CD14-positive monocyte (primary cell): Measurements from ENCODE around the gene ATP6V0A1. TPM values are rescaled to one million over a fixed set of nuclear protein-coding genes. Genes with fewer than 3 reads are reported as not detected.
A peak's percentile ranks its signal among the peaks of the same experiment; 100 is the strongest.

ENCODE experiments used
- DNase-seq, 3 donors: peaks; one replicate each; pipeline ENCODE4 v3.0.0-alpha.2; 2011 to 2022
- H2AFZ ChIP-seq: 2 replicates; pipeline ENCODE4 v1.6.0; 2012; ENCODE audit warnings: mild to moderate bottlenecking, low read depth, low read length, inconsistent platforms; ENCODE audit not compliant: insufficient read depth, poor library complexity, severe bottlenecking
- H3K27ac ChIP-seq, 2 donors: 1 replicate in 1 of 2; 2 replicates in 1 of 2; pipeline ENCODE4 v1.5.1; 2012 to 2013; ENCODE audit warnings: low read length in 2 of 2, control low read depth in 1 of 2, inconsistent platforms in 1 of 2, low read depth in 1 of 2, mild to moderate bottlenecking in 1 of 2
- H3K27me3 ChIP-seq, 2 donors: one replicate each; pipeline versions ENCODE4 v1.6.0 to v1.6.1; 2011 to 2013; ENCODE audit warnings: low read length in 2 of 2; ENCODE audit not compliant: control insufficient read depth in 2 of 2, insufficient read depth in 2 of 2
- H3K36me3 ChIP-seq, 2 donors: replicated peaks in 1 of 2; 1 replicate in 1 of 2; 2 replicates in 1 of 2; pipeline versions ENCODE4 v1.5.1 to v1.6.1; 2012 to 2013; ENCODE audit warnings: low read length in 2 of 2, control low read depth in 1 of 2, inconsistent platforms in 1 of 2, mild to moderate bottlenecking in 1 of 2; ENCODE audit not compliant: insufficient read depth in 2 of 2, control insufficient read depth in 1 of 2
- H3K4me1 ChIP-seq, 2 donors: 1 replicate in 1 of 2; 2 replicates in 1 of 2; pipeline versions ENCODE4 v1.5.1 to v1.6.1; 2012 to 2013; ENCODE audit warnings: low read length in 2 of 2, control low read depth in 1 of 2, inconsistent platforms in 1 of 2, mild to moderate bottlenecking in 1 of 2, moderate library complexity in 1 of 2; ENCODE audit not compliant: insufficient read depth in 2 of 2, control insufficient read depth in 1 of 2
- H3K4me2 ChIP-seq: replicated peaks from 2 replicates; pipeline ENCODE3; 2012; ENCODE audit warnings: low read length, moderate library complexity, mild to moderate bottlenecking; ENCODE audit not compliant: poor library complexity, severe bottlenecking; ENCODE audit errors: extremely low read depth
- H3K4me3 ChIP-seq, 3 experiments: fragments of 200-600 bp in 1 of 3; sonication (generic) in 1 of 3; replicated peaks in 1 of 3; 1 replicate in 2 of 3; 2 replicates in 1 of 3; pipeline ENCODE4 v1.5.1; 2011 to 2013; ENCODE audit warnings: low read length in 3 of 3, mild to moderate bottlenecking in 3 of 3, control low read depth in 2 of 3, low read depth in 2 of 3, inconsistent platforms in 1 of 3, moderate library complexity in 1 of 3
- H3K79me2 ChIP-seq: 2 replicates; pipeline ENCODE4 v1.6.0; 2012; ENCODE audit warnings: mild to moderate bottlenecking, control low read depth, inconsistent platforms, low read length, moderate library complexity; ENCODE audit not compliant: insufficient read depth
- H3K9ac ChIP-seq: 2 replicates; pipeline ENCODE4 v1.6.0; 2017; ENCODE audit warnings: low read length, mild to moderate bottlenecking; ENCODE audit not compliant: insufficient read depth, poor library complexity, severe bottlenecking
- H3K9me3 ChIP-seq, 2 donors: replicated peaks in 1 of 2; 1 replicate in 1 of 2; 2 replicates in 1 of 2; pipeline versions ENCODE4 v1.5.1 to v1.6.1; 2012 to 2013; ENCODE audit warnings: low read length in 2 of 2, control low read depth in 1 of 2; ENCODE audit not compliant: control insufficient read depth in 1 of 2, insufficient read depth in 1 of 2
- H4K20me1 ChIP-seq: 2 replicates; pipeline ENCODE4 v1.6.0; 2012; ENCODE audit warnings: mild to moderate bottlenecking, low read length, control low read depth, moderate library complexity; ENCODE audit not compliant: insufficient read depth
- H3K27ac Mint-ChIP-seq, 7 donors: one replicate each; pipeline ENCODE4 v1.8.0; 2020; ENCODE audit warnings: mild to moderate bottlenecking in 7 of 7, mixed read lengths in 7 of 7, moderate library complexity in 6 of 7, inconsistent platforms in 2 of 7
- H3K27me3 Mint-ChIP-seq, 3 donors: one replicate each; pipeline ENCODE4 v1.8.0; 2021 to 2022; ENCODE audit warnings: low read depth in 3 of 3, mild to moderate bottlenecking in 3 of 3, mixed read lengths in 3 of 3, moderate library complexity in 3 of 3, inconsistent platforms in 1 of 3
- H3K36me3 Mint-ChIP-seq, 2 donors: one replicate each; pipeline ENCODE4 v1.8.0; 2020; ENCODE audit warnings: mixed read lengths in 2 of 2, inconsistent platforms in 1 of 2, mild to moderate bottlenecking in 1 of 2
- H3K4me1 Mint-ChIP-seq: one replicate; pipeline ENCODE4 v1.8.0; 2020; ENCODE audit warnings: mild to moderate bottlenecking, mixed read lengths
- H3K4me3 Mint-ChIP-seq, 2 donors: one replicate each; pipeline ENCODE4 v1.8.0; 2020; ENCODE audit warnings: mild to moderate bottlenecking in 2 of 2, mixed read lengths in 2 of 2, moderate library complexity in 1 of 2
- H3K9me3 Mint-ChIP-seq, 7 donors: one replicate each; pipeline ENCODE4 v1.8.0; 2020 to 2022; ENCODE audit warnings: mixed read lengths in 7 of 7, mild to moderate bottlenecking in 6 of 7, moderate library complexity in 6 of 7, inconsistent platforms in 2 of 7
- CTCF ChIP-seq: fragments of 200-600 bp; IDR thresholded peaks from one replicate; pipeline ENCODE4 v1.8.0; 2022; ENCODE audit warnings: antibody characterized with exemption, mild to moderate bottlenecking
- WGBS: methylation state at CpG from one replicate; pipeline ENCODE4 v1.1.5; 2013; ENCODE audit warnings: missing lambda C conversion rate; ENCODE audit not compliant: insufficient coverage; 5-methylcytosine and 5-hydroxymethylcytosine counted together
- intact Hi-C, 2 donors: fragments of 100-400 bp; cut with micrococcal nuclease; formaldehyde crosslinking; loops; one replicate each; pipeline versions ENCODE4 v1.15.0 to v1.15.1; 2023
- polyA plus RNA-seq, 3 donors: library from polyadenylated mRNA; depleted of rRNA in 1 of 3; unstranded in 2 of 3; stranded (reverse) in 1 of 3; fragments of 300-500 nt in 2 of 3; fragments of >200 nt in 1 of 3; fragmentation: Illumina TruSeq in 2 of 3; gene quantifications; 1 replicate in 2 of 3; 2 replicates in 1 of 3; pipeline ENCODE4 v1.2.3, GENCODE V29; 2012 to 2021

ATP6V0A1 gene
- polyA plus RNA-seq, 3 donors: 36.1 to 126 (median 55.1) TPM

GRCh38 chr17:42438600-42439567 is 19.8 kb upstream of the ATP6V0A1 start:
- H3K36me3 ChIP-seq: no peaks in the 10 kb centered on the region
- TF ChIP-seq CTCF: peak; percentile 77
- no peaks in the 10 kb centered on the region for H3K36me3 Mint-ChIP-seq
- H3K9me3 ChIP-seq: no peaks in the 10 kb centered on the region
- no peak overlapping the region for H3K4me2 ChIP-seq
- H3K27ac Mint-ChIP-seq: no peak overlapping the region
- no peak overlapping the region for H3K4me3 ChIP-seq
- WGBS: no CpG with 5 or more reads among the region's 9 CpGs
- H3K9ac ChIP-seq: no peak overlapping the region
- no peaks in the 10 kb centered on the region for H3K27me3 ChIP-seq
- H3K27ac ChIP-seq: no peak overlapping the region
- H3K27me3 Mint-ChIP-seq: peaks cover 1 to 5% (median 2%) of the 10 kb centered on the region in 3 donors
- DNase-seq: peak in 2 of 3 donors; percentile 38 to 41
- H2AFZ ChIP-seq: no peak overlapping the region
- no peaks in the 10 kb centered on the region for H4K20me1 ChIP-seq
- no peak overlapping the region for H3K4me3 Mint-ChIP-seq
- intact Hi-C loops: no loop called here
- peaks cover 0 to 1% (median 0%) of the 10 kb centered on the region in 7 donors for H3K9me3 Mint-ChIP-seq
- peaks cover 11 to 17% of the 10 kb centered on the region in 2 donors for H3K4me1 ChIP-seq
- no peaks in the 10 kb centered on the region for H3K79me2 ChIP-seq
- H3K4me1 Mint-ChIP-seq: peaks cover 18% of the 10 kb centered on the region

GRCh38 chr17:42441371-42442195 is 17.1 kb upstream of the ATP6V0A1 start:
- 93% methylated on average over 3 of the region's 7 CpGs for WGBS
- intact Hi-C loops: no loop called here
- Histone ChIP-seq H2AFZ (no peak overlapping the region), H3K4me1 (peaks cover 11 to 17% of the 10 kb centered on the region in 2 donors), H3K4me2 (peak overlapping the region; percentile 20), H3K9ac (no peak overlapping the region), H4K20me1 (no peaks in the 10 kb centered on the region), H3K36me3 (no peaks in the 10 kb centered on the region), H3K79me2 (no peaks in the 10 kb centered on the region), H3K27me3 (no peaks in the 10 kb centered on the region), H3K9me3 (no peaks in the 10 kb centered on the region), H3K4me3 (no peak overlapping the region), H3K27ac (no peak overlapping the region)
- H3K27me3 Mint-ChIP-seq: peaks cover 1 to 7% (median 6%) of the 10 kb centered on the region in 3 donors
- no peak for TF ChIP-seq CTCF
- no peaks in the 10 kb centered on the region for H3K36me3 Mint-ChIP-seq
- peak overlapping the region in 1 of 2 donors; percentile 3 for H3K4me3 Mint-ChIP-seq
- H3K9me3 Mint-ChIP-seq: no peaks in the 10 kb centered on the region
- peak overlapping the region in 2 of 7 donors; percentile 7 to 9 for H3K27ac Mint-ChIP-seq
- peak in 1 of 3 donors; percentile 22 for DNase-seq
- H3K4me1 Mint-ChIP-seq: peaks cover 18% of the 10 kb centered on the region
